ENCODE results near the gene PPP2R3B.

Gene PPP2R3B

DNA sequence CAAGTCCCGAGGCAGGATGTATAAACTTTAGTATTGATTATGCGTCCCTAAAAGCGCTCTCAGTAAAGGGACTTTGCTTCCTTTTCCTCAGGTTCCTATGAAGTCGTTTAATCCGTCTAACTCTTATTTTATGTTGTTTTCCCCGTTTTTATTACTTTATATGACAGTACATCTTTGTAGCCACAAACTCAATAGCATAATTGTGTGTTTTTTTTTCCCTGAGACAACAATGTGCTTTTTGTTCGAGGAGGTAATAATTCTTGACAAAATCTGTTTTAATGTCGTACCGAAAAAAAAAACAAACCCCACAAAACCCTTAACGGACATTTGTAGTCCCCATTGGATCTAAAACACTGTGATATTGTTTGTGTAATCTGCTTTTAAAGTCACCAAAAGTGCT, 17.9 kb upstream of the PPP2R3B start:
- H3K27me3 ChIP-seq (ENCODE audit: control insufficient read depth, insufficient read depth, low read length, poor library complexity, severe bottlenecking), result no peaks in the 10 kb centered on the region
- no peaks in the 10 kb centered on the region for H3K9me3 ChIP-seq (ENCODE audit: control insufficient read depth, low read length)
- WGBS, 2 experiments, result 91 to 97% methylated on average over 9 to 10 of the region's 10 CpGs
- no peak overlapping the region for H3K27ac ChIP-seq (ENCODE audit: insufficient read depth, low read depth, low read length, poor library complexity, severe bottlenecking)
- no peak overlapping the region for H3K4me3 ChIP-seq (ENCODE audit: insufficient read depth, low read depth, low read length)
- no peaks in the 10 kb centered on the region for H3K36me3 ChIP-seq (ENCODE audit: control insufficient read depth, insufficient read depth, low read length)
- no peaks in the 10 kb centered on the region for H3K4me1 ChIP-seq (ENCODE audit: control insufficient read depth, insufficient read depth, low read length)

DNA sequence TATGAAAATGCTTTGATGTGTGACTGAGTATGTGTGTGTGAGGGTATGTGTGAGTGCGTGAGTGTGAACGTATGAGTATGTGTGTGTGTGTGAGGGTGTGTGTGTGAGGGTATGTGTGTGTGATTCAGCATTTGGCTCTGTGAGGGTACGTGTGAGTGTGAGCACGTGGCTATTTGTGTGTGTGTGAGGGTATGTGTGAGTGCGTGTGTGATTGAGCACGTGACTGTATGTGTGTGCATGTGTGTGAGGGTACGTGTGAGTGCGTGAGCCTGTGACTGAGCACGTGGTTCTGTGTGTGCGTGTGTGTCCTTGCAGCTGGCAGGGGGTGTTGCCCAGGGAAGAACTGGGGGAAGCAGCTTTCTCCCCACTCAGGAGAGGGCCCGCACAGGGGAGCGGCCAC, 16.1 kb upstream of the PPP2R3B start:
- Histone ChIP-seq H3K4me3 (ENCODE audit: insufficient read depth, low read depth, low read length) (no peak overlapping the region), H3K4me1 (ENCODE audit: control insufficient read depth, insufficient read depth, low read length) (no peaks in the 10 kb centered on the region), H3K9me3 (ENCODE audit: control insufficient read depth, low read length) (no peaks in the 10 kb centered on the region), H3K36me3 (ENCODE audit: control insufficient read depth, insufficient read depth, low read length) (no peaks in the 10 kb centered on the region), H3K27me3 (ENCODE audit: control insufficient read depth, insufficient read depth, low read length, poor library complexity, severe bottlenecking) (no peaks in the 10 kb centered on the region), H3K27ac (ENCODE audit: insufficient read depth, low read depth, low read length, poor library complexity, severe bottlenecking) (no peak overlapping the region)
- 90 to 93% methylated on average over 12 of the region's 12 CpGs for WGBS, 2 experiments

DNA sequence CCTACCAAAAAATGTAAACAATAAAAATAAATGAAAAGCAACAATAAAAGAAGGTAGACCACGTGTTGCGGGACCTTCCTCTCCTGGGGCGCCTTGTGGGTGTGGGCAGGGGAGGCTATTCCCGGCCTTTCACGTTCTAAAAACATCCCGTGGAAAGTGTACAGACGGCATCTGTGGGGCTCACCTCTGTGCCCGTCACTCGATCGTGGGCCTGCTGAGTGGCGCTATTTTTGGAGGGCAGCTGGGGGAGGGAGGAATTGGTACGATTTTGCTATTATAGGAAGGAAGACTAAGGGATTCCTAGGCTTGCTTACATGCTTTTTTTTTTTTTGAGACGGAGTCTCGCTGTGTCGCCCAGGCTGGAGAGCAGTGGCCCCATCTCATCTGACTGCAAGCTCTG, 13.6 kb upstream of the PPP2R3B start:
- Histone ChIP-seq H3K4me3 (ENCODE audit: insufficient read depth, low read depth, low read length) (no peak overlapping the region), H3K4me1 (ENCODE audit: control insufficient read depth, insufficient read depth, low read length) (no peaks in the 10 kb centered on the region), H3K27me3 (ENCODE audit: control insufficient read depth, insufficient read depth, low read length, poor library complexity, severe bottlenecking) (no peaks in the 10 kb centered on the region), H3K36me3 (ENCODE audit: control insufficient read depth, insufficient read depth, low read length) (no peaks in the 10 kb centered on the region), H3K9me3 (ENCODE audit: control insufficient read depth, low read length) (no peaks in the 10 kb centered on the region), H3K27ac (ENCODE audit: insufficient read depth, low read depth, low read length, poor library complexity, severe bottlenecking) (no peak overlapping the region)
- 87 to 89% methylated on average over 15 of the region's 15 CpGs for WGBS, 2 experiments

DNA sequence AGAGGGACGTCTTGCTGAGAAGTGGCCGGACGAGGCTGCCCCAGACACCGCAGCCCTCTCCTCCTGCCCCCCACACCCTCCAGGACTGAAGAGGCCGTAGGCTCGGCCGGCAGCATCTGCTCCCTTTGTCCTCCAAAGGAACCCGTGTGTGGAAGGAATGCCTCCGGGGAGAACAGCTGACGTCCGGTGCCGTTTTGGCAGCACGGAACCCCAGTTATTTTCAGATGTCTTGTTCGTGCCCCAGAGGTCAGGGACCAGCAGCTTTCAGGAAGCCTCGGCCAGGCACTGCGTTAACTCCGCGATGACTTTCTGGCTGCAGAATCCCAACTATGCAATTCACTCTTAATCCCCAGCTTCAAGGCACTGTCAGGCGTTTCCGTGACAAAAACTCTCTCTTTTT, 10.9 kb upstream of the PPP2R3B start:
- Histone ChIP-seq H3K4me1 (ENCODE audit: control insufficient read depth, insufficient read depth, low read length) (no peaks in the 10 kb centered on the region), H3K27ac (ENCODE audit: insufficient read depth, low read depth, low read length, poor library complexity, severe bottlenecking) (peak overlapping the region; percentile 87), H3K9me3 (ENCODE audit: control insufficient read depth, low read length) (no peaks in the 10 kb centered on the region), H3K27me3 (ENCODE audit: control insufficient read depth, insufficient read depth, low read length, poor library complexity, severe bottlenecking) (no peaks in the 10 kb centered on the region), H3K36me3 (ENCODE audit: control insufficient read depth, insufficient read depth, low read length) (no peaks in the 10 kb centered on the region), H3K4me3 (ENCODE audit: insufficient read depth, low read depth, low read length) (no peak overlapping the region)
- WGBS, 2 experiments, result 9 to 18% methylated on average over 18 to 20 of the region's 20 CpGs

DNA sequence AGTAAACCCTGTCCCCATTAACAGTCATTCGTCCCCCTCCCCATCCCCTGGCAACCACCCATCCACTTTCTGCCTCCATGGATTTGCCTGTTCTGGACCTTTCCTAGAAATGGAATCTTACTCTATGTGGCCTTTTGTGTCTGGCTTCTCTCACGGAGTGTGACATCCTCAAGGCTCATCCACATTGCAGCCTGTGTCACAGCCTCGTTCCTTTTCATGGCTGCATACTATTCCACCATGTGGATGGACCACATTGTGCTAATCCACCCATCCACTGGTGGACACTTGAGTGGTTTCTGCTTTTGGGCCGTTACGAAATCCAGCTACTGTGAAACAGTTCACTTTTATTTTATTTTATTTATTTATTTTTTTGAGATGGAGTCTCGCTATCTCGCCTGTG, 8.1 kb upstream of the PPP2R3B start:
- H3K4me1 ChIP-seq (ENCODE audit: control insufficient read depth, insufficient read depth, low read length), result no peaks in the 10 kb centered on the region
- no peaks in the 10 kb centered on the region for H3K36me3 ChIP-seq (ENCODE audit: control insufficient read depth, insufficient read depth, low read length)
- H3K27me3 ChIP-seq (ENCODE audit: control insufficient read depth, insufficient read depth, low read length, poor library complexity, severe bottlenecking), result no peaks in the 10 kb centered on the region
- H3K27ac ChIP-seq (ENCODE audit: insufficient read depth, low read depth, low read length, poor library complexity, severe bottlenecking), result no peak overlapping the region
- WGBS, 2 experiments, result 88 to 97% methylated on average over 5 to 7 of the region's 7 CpGs
- no peak overlapping the region for H3K4me3 ChIP-seq (ENCODE audit: insufficient read depth, low read depth, low read length)
- no peaks in the 10 kb centered on the region for H3K9me3 ChIP-seq (ENCODE audit: control insufficient read depth, low read length)

DNA sequence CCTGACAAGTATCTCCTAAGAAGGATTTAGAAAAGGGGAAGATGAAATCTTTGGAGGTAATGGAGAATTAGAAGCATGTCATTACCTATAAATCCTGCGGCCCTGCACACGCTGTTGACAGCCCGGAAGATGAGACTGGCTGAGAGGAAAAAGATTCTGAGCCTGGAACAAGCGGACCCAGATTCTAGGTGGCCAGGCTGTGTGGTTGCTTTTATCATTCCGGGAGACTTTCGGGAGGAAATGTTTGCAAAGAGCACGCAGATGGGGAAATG, 5.8 kb upstream of the PPP2R3B start:
- no peak overlapping the region for H3K4me3 ChIP-seq (ENCODE audit: insufficient read depth, low read depth, low read length)
- H3K9me3 ChIP-seq (ENCODE audit: control insufficient read depth, low read length), result no peaks in the 10 kb centered on the region
- no peaks in the 10 kb centered on the region for H3K36me3 ChIP-seq (ENCODE audit: control insufficient read depth, insufficient read depth, low read length)
- no peaks in the 10 kb centered on the region for H3K27me3 ChIP-seq (ENCODE audit: control insufficient read depth, insufficient read depth, low read length, poor library complexity, severe bottlenecking)
- no peaks in the 10 kb centered on the region for H3K4me1 ChIP-seq (ENCODE audit: control insufficient read depth, insufficient read depth, low read length)
- 95% methylated on average over 7 of the region's 7 CpGs for WGBS, 2 experiments
- H3K27ac ChIP-seq (ENCODE audit: insufficient read depth, low read depth, low read length, poor library complexity, severe bottlenecking), result no peak overlapping the region

DNA sequence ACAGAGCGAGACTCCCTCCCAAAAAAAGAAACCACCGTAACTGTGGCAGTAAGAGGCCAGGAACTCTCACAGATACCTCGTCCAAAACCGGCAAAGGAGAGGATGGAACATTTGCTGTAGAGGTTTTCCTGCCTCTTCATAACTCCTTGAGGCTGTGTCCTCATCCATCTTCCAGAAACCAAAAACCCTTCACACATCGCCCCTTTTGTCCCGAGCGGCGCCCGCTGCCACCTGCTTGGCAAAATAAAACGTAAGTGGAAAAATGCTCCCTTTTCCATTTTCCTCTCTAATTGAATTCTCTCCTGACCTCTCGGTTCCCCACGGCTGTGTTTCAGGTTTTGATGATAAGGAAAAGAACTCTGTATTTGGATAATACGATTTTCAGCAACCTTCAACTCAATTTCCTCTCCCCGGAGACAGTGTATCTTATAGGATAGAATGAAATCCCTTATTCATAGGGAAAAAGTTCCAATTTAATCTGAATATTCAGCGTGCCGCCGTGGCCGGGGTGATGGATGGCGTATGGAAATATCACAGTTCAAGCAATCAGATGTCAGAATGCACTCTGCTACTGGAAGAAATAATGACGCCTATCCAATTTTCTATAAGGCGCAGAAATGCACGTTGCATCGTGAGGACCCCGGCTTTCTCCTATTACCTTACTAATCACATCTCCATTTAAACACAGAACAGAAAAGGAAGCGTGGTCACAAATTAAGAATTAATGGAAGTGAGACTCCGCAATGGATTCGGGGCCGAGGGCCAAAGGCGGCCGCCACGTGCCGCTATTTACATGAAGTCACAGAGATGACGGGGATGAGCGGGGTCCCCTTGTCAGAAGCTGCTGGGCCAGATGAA, 5.2 kb upstream of the PPP2R3B start:
- Histone ChIP-seq H3K36me3 (ENCODE audit: control insufficient read depth, insufficient read depth, low read length) (no peaks in the 10 kb centered on the region), H3K4me3 (ENCODE audit: insufficient read depth, low read depth, low read length) (no peak overlapping the region), H3K9me3 (ENCODE audit: control insufficient read depth, low read length) (no peaks in the 10 kb centered on the region), H3K27ac (ENCODE audit: insufficient read depth, low read depth, low read length, poor library complexity, severe bottlenecking) (no peak overlapping the region), H3K27me3 (ENCODE audit: control insufficient read depth, insufficient read depth, low read length, poor library complexity, severe bottlenecking) (no peaks in the 10 kb centered on the region), H3K4me1 (ENCODE audit: control insufficient read depth, insufficient read depth, low read length) (no peaks in the 10 kb centered on the region)
- WGBS, 2 experiments, result 94 to 97% methylated on average over 30 to 33 of the region's 34 CpGs

DNA sequence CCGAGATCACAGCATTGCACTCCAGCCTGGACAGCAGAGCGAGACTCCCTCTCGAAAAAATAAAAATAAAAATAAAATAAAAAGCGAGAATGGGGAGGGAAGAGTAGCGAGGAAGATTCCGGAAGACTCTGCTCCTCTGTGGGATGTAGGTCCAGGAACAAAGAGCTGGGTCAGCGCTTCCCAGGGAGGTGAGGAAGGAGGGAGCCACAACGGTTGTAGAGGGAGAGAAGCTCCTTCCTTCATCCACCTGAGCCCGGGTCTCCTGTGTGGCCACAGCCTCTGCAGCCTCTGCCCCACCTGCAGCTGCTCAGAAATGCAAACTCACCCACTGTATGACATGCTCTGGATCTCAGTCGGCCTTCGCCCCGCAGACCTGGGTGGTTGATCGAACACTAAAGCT, 3.8 kb upstream of the PPP2R3B start:
- Histone ChIP-seq H3K9me3 (ENCODE audit: control insufficient read depth, low read length) (no peaks in the 10 kb centered on the region), H3K4me3 (ENCODE audit: insufficient read depth, low read depth, low read length) (no peak overlapping the region), H3K36me3 (ENCODE audit: control insufficient read depth, insufficient read depth, low read length) (no peaks in the 10 kb centered on the region), H3K27me3 (ENCODE audit: control insufficient read depth, insufficient read depth, low read length, poor library complexity, severe bottlenecking) (no peaks in the 10 kb centered on the region), H3K4me1 (ENCODE audit: control insufficient read depth, insufficient read depth, low read length) (no peaks in the 10 kb centered on the region), H3K27ac (ENCODE audit: insufficient read depth, low read depth, low read length, poor library complexity, severe bottlenecking) (no peak overlapping the region)
- 95 to 96% methylated on average over 13 of the region's 13 CpGs for WGBS, 2 experiments

DNA sequence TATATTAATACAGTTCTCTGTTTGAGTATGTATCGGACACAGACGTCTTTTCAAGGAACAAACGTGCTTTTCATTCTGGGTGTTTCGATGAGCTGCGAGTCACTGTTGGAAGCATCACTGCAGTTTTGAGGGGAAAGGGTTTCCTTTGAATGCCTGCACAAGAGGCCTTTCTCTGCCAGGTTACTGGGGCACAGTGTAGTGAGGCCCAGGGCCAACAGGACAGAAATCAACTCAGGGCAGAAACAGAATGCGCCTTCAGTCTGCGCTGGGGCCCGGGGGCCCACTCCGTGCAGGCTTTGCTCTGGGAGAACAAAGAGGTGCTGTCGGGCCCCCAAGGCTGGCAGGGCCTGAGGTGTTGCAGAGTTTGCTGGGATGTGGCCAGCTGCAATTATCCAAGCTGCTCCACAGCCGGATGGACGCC, 2.3 kb upstream of the PPP2R3B start:
- Histone ChIP-seq H3K4me1 (ENCODE audit: control insufficient read depth, insufficient read depth, low read length) (no peaks in the 10 kb centered on the region), H3K9me3 (ENCODE audit: control insufficient read depth, low read length) (no peaks in the 10 kb centered on the region), H3K27me3 (ENCODE audit: control insufficient read depth, insufficient read depth, low read length, poor library complexity, severe bottlenecking) (no peaks in the 10 kb centered on the region), H3K36me3 (ENCODE audit: control insufficient read depth, insufficient read depth, low read length) (no peaks in the 10 kb centered on the region), H3K4me3 (ENCODE audit: insufficient read depth, low read depth, low read length) (no peak overlapping the region), H3K27ac (ENCODE audit: insufficient read depth, low read depth, low read length, poor library complexity, severe bottlenecking) (no peak overlapping the region)
- 93 to 95% methylated on average over 12 of the region's 12 CpGs for WGBS, 2 experiments

DNA sequence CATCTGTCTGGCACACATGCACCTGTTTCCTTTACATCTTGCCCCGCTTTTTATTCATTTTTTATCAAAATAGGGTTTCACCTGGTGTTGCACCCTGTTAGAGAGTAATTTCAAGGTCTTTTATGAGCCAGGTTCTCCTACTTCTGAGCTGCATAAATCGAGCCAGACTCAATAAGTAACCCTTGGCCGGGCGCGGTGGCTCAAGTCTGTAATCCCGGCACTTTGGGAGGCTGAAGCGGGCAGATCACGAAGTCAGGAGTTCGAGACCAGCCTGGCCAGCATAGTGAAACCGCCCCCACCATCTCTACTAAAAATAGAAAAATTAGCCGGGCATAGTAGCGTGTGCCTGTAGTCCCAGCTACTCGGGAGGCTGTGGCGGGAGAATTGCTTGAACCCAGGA, 1.0 kb upstream of the PPP2R3B start:
- no peak overlapping the region for H3K27ac ChIP-seq (ENCODE audit: insufficient read depth, low read depth, low read length, poor library complexity, severe bottlenecking)
- 90 to 92% methylated on average over 14 of the region's 14 CpGs for WGBS, 2 experiments

More for the DNA sequence above, 1.0 kb upstream of the PPP2R3B start:
- Histone ChIP-seq H3K4me3 (ENCODE audit: insufficient read depth, low read depth, low read length) (peak overlapping the region; percentile 54), H3K4me1 (ENCODE audit: control insufficient read depth, insufficient read depth, low read length) (no peaks in the 10 kb centered on the region), H3K27me3 (ENCODE audit: control insufficient read depth, insufficient read depth, low read length, poor library complexity, severe bottlenecking) (no peaks in the 10 kb centered on the region), H3K36me3 (ENCODE audit: control insufficient read depth, insufficient read depth, low read length) (no peaks in the 10 kb centered on the region), H3K9me3 (ENCODE audit: control insufficient read depth, low read length) (no peaks in the 10 kb centered on the region)

All from ectodermal cell (in vitro differentiated cells).